IMR-90 (cell line): ENCODE measurements around the gene USP47. TPM values are rescaled to one million over a fixed set of nuclear protein-coding genes. Genes with fewer than 3 reads are reported as not detected.
A peak's percentile ranks its signal among the peaks of the same experiment; 100 is the strongest.

Experiments
- ATAC-seq: fragments of 200-7000 bp; cut with Tn5 transposase; 2 replicates; pipeline ENCODE4 v1.9.1; 2020; ENCODE audit warnings: low read depth, mild to moderate bottlenecking, moderate library complexity
- BruUV-seq: library from RNA; stranded (reverse); fragments of 400-500 nt; replicated peaks from 2 replicates; lab custom pipeline; 2021; lab: Mats Ljungman, UMichigan
- CTCF ChIA-PET: fragments of 300-600 bp; formaldehyde crosslinking; extraction: SDS; loops from one replicate; lab custom pipeline; 2021; ENCODE audit warnings: antibody characterized with exemption; lab: Yijun Ruan, JAX
- POLR2A ChIA-PET: fragments of 300-600 bp; sonication (Branson Sonifier 250); formaldehyde crosslinking; loops from one replicate; lab custom pipeline; 2022; ENCODE audit warnings: antibody characterized with exemption; ENCODE audit not compliant: unreplicated experiment; lab: Charles Lee
- DNase-seq: peaks from one replicate; pipeline ENCODE4 v3.0.0; 2013
- H2AFZ ChIP-seq: replicated peaks from 2 replicates; pipeline ENCODE3; 2013; ENCODE audit warnings: low read length, mild to moderate bottlenecking; ENCODE audit not compliant: poor library complexity
- H2AK5ac ChIP-seq: 2 replicates; pipeline ENCODE4 v1.6.1; 2013; ENCODE audit warnings: low read depth, low read length, inconsistent platforms
- H2AK9ac ChIP-seq: replicated peaks from 2 replicates; pipeline ENCODE3; 2013; ENCODE audit warnings: mild to moderate bottlenecking, low read depth, low read length, moderate library complexity; ENCODE audit not compliant: poor library complexity
- H2BK120ac ChIP-seq: 2 replicates; pipeline ENCODE4 v1.6.1; 2013; ENCODE audit warnings: low read depth, low read length, inconsistent platforms
- H2BK15ac ChIP-seq: 3 replicates; pipeline ENCODE4 v1.6.1; 2013; ENCODE audit warnings: low read depth, low read length, inconsistent platforms
- H2BK20ac ChIP-seq: 2 replicates; pipeline ENCODE4 v1.6.1; 2013; ENCODE audit warnings: low read depth, mild to moderate bottlenecking, inconsistent platforms, low read length, moderate library complexity
- H2BK5ac ChIP-seq: 2 replicates; pipeline ENCODE4 v1.6.1; 2013; ENCODE audit warnings: mild to moderate bottlenecking, low read depth, low read length, inconsistent platforms; ENCODE audit not compliant: poor library complexity, severe bottlenecking
- H3K14ac ChIP-seq: replicated peaks from 2 replicates; pipeline ENCODE4 v1.6.1; 2013; ENCODE audit warnings: low read depth, low read length, inconsistent platforms
- H3K18ac ChIP-seq: 2 replicates; pipeline ENCODE4 v1.6.1; 2013; ENCODE audit warnings: low read depth, low read length, control low read depth
- H3K23ac ChIP-seq: 2 replicates; pipeline ENCODE4 v1.6.1; 2013; ENCODE audit warnings: low read depth, low read length, inconsistent platforms
- H3K27ac ChIP-seq: 2 replicates; pipeline ENCODE4 v1.5.1; 2013; ENCODE audit warnings: mild to moderate bottlenecking, control low read depth, low read length; ENCODE audit not compliant: insufficient read depth
- H3K27me3 ChIP-seq: 2 replicates; pipeline ENCODE4 v1.6.1; 2013; ENCODE audit warnings: low read length; ENCODE audit not compliant: control insufficient read depth, insufficient read depth
- H3K36me3 ChIP-seq: 2 replicates; pipeline ENCODE4 v1.6.1; 2013; ENCODE audit warnings: low read length, mixed read lengths; ENCODE audit not compliant: control insufficient read depth, insufficient read depth
- H3K4ac ChIP-seq: 2 replicates; pipeline ENCODE4 v1.6.1; 2013; ENCODE audit warnings: low read depth, low read length, inconsistent platforms
- H3K4me1 ChIP-seq: 2 replicates; pipeline ENCODE4 v1.6.1; 2013; ENCODE audit warnings: low read length, mixed read lengths; ENCODE audit not compliant: control insufficient read depth, insufficient read depth
- H3K4me2 ChIP-seq: 2 replicates; pipeline ENCODE4 v1.6.1; 2013; ENCODE audit warnings: low read depth, mild to moderate bottlenecking, control low read depth, low read length, moderate library complexity
- H3K4me3 ChIP-seq: 2 replicates; pipeline ENCODE4 v1.5.1; 2013; ENCODE audit warnings: low read depth, mild to moderate bottlenecking, control low read depth, low read length, moderate library complexity; ENCODE audit not compliant: insufficient read depth
- H3K56ac ChIP-seq: 2 replicates; pipeline ENCODE4 v1.6.1; 2013; ENCODE audit warnings: low read length, inconsistent platforms; ENCODE audit not compliant: insufficient read depth; ENCODE audit errors: extremely low read depth
- H3K79me1 ChIP-seq, 2 experiments: 2 replicates each; pipeline ENCODE4 v1.6.1; 2013; ENCODE audit warnings: low read length in 2 of 2, inconsistent platforms in 1 of 2, low read depth in 1 of 2
- H3K9ac ChIP-seq: 2 replicates; pipeline ENCODE4 v1.6.1; 2013; ENCODE audit warnings: low read depth, low read length, control low read depth
- H3K9me1 ChIP-seq: 2 replicates; pipeline ENCODE4 v1.6.1; 2013; ENCODE audit warnings: low read length, inconsistent platforms; ENCODE audit not compliant: insufficient read depth
- H3K9me3 ChIP-seq: 2 replicates; pipeline ENCODE4 v1.6.1; 2013; ENCODE audit warnings: low read length; ENCODE audit not compliant: control insufficient read depth, insufficient read depth
- H4K20me1 ChIP-seq: 2 replicates; pipeline ENCODE4 v1.6.1; 2013; ENCODE audit warnings: low read length, inconsistent platforms; ENCODE audit not compliant: insufficient read depth
- H4K5ac ChIP-seq: 2 replicates; pipeline ENCODE4 v1.6.1; 2013; ENCODE audit warnings: mild to moderate bottlenecking, low read depth, low read length, control low read depth
- H4K8ac ChIP-seq, 2 experiments: 2 replicates each; pipeline ENCODE4 v1.6.1; 2013; ENCODE audit warnings: low read depth in 2 of 2, low read length in 2 of 2, control low read depth in 1 of 2, inconsistent platforms in 1 of 2
- H4K91ac ChIP-seq: 2 replicates; pipeline ENCODE4 v1.6.1; 2013; ENCODE audit warnings: low read depth, low read length, inconsistent platforms; ENCODE audit not compliant: insufficient read depth
- CTCF ChIP-seq: conservative IDR thresholded peaks from 2 replicates; pipeline ENCODE4 v1.5.1; 2012; ENCODE audit warnings: mild to moderate bottlenecking, low read depth, low read length, improper control_type of control experiment
- MAFK ChIP-seq: IDR thresholded peaks from 2 replicates; pipeline ENCODE4 v1.6.1; 2012; ENCODE audit warnings: low read depth, low read length, improper control_type of control experiment
- RFX5 ChIP-seq: IDR thresholded peaks from 2 replicates; pipeline ENCODE4 v1.8.0; 2012; ENCODE audit warnings: low read depth, mild to moderate bottlenecking, low read length, moderate library complexity
- WGBS, 2 experiments: methylation state at CpG; one replicate each; pipeline versions ENCODE4 v1.1.5 to v1.1.7; 2013; ENCODE audit warnings: missing lambda C conversion rate in 2 of 2; ENCODE audit not compliant: insufficient read length in 1 of 2; ENCODE audit errors: extremely low coverage in 2 of 2; 5-methylcytosine and 5-hydroxymethylcytosine counted together
- dilution Hi-C: fragments of 300-500 bp; cut with HindIII; formaldehyde crosslinking; loops from one replicate; pipeline ENCODE4 v1.14.3; 2018; ENCODE audit warnings: low sequenced_read_pairs; ENCODE audit not compliant: unreplicated experiment
- in situ Hi-C: fragments of 300-500 bp; cut with MboI; formaldehyde crosslinking; loops from 3 replicates; pipeline ENCODE4 v1.14.3; 2019; ENCODE audit warnings: low sequenced_read_pairs, inconsistent platforms, mixed read lengths
- intact Hi-C: fragments of 100-400 bp; cut with micrococcal nuclease; formaldehyde crosslinking; loops from 2 replicates; pipeline ENCODE4 v1.10.0; 2022
- polyA plus RNA-seq, 3 experiments: library from polyadenylated mRNA; depleted of rRNA; stranded (reverse); fragments of >200 nt; gene quantifications; 2 replicates each; pipeline ENCODE4 v1.2.3, GENCODE V29; 2012; ENCODE audit warnings: low replicate concordance in 1 of 3
- total RNA-seq: library from RNA; depleted of rRNA; stranded (reverse); fragments of >200 nt; gene quantifications from 2 replicates; pipeline ENCODE4 v1.2.3, GENCODE V29; 2012

Gene USP47
- total and polyA plus RNA-seq, 2 of the 4 experiments (the other 2 are of a cell fraction) = 15.0 to 110 TPM

DNA sequence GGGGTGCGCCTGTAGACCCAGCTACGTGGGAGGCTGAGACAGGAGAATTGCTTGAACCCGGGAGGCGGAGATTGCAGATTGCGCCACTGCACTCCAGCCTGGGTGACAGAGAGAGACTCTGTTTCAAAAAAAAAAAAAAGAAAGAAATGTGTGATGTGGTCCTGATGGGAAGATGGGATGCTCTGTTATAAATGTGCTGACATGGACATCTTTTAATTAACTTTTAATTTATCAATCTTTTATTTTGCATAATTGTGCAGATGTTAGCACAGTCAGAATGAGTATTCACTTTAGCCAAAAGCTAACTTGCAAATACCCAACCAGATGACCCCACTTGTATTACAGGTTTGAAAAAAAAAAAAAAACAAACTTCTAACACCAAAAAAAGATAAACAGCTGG is 23.8 kb upstream of the USP47 start:
- H4K8ac ChIP-seq = no peak overlapping the region
- no peaks in the 10 kb centered on the region for H3K79me1 ChIP-seq
- WGBS, 2 experiments = no CpG with 5 or more reads among the region's 5 CpGs
- no peak overlapping the region for H3K23ac ChIP-seq
- no peaks in the 10 kb centered on the region for H3K27me3 ChIP-seq
- dilution Hi-C loops = no loop called here
- in situ Hi-C loops = no loop called here
- BruUV-seq = no TSS peak
- H3K56ac ChIP-seq = no peak overlapping the region
- H3K36me3 ChIP-seq = no peaks in the 10 kb centered on the region
- H2AK9ac ChIP-seq = no peak overlapping the region
- H2BK20ac ChIP-seq = no peak overlapping the region
- no peak overlapping the region for H2AFZ ChIP-seq
- H3K9ac ChIP-seq = no peak overlapping the region
- no peaks in the 10 kb centered on the region; the same call in 1 of the 2 replicates for H3K9me3 ChIP-seq
- intact Hi-C loops = no loop called here
- H3K4me2 ChIP-seq = no peak overlapping the region
- H2BK5ac ChIP-seq = no peak overlapping the region
- peaks cover 12% of the 10 kb centered on the region for H3K4me1 ChIP-seq
- H2BK15ac ChIP-seq = no peak overlapping the region
- no peak overlapping the region for H3K4me3 ChIP-seq
- CTCF ChIA-PET = interaction anchor here (0.8 kb wide), 1 partner anchor 26 kb away, joined by 3 read pairs; no protein-coding TSS in a partner anchor
- H2AK5ac ChIP-seq = no peak overlapping the region
- no peak overlapping the region for H3K27ac ChIP-seq
- no peak for ATAC-seq
- no peak for DNase-seq
- H3K14ac ChIP-seq = no peak overlapping the region
- H4K20me1 ChIP-seq = no peaks in the 10 kb centered on the region
- H3K4ac ChIP-seq = no peak overlapping the region
- TF ChIP-seq RFX5 (no peak), MAFK (peak; percentile 60), CTCF (no peak)
- POLR2A ChIA-PET = no interaction called here
- H3K9me1 ChIP-seq = peaks cover 4% of the 10 kb centered on the region
- H2BK120ac ChIP-seq = no peak overlapping the region
- no peak overlapping the region for H3K18ac ChIP-seq
- no peak overlapping the region for H4K5ac ChIP-seq
- no peak overlapping the region for H4K91ac ChIP-seq
